Ovary (tissue), 9 donors: ENCODE data around the gene RAP1GDS1. TPM values are rescaled to one million over a fixed set of nuclear protein-coding genes. Genes with fewer than 3 reads are reported as not detected.

Source experiments
- DNase-seq, 5 donors: peaks; one replicate each; pipeline ENCODE4 v3.0.0-alpha.2; 2019 to 2020
- H3K27ac ChIP-seq, 2 donors: fragments of 200-600 bp; one replicate each; pipeline versions ENCODE4 v1.5.1 to v1.8.0; 2019 to 2022
- H3K27me3 ChIP-seq: fragments of 200-600 bp; one replicate; pipeline ENCODE4 v1.8.0; 2022
- H3K36me3 ChIP-seq: fragments of 200-600 bp; sonication (generic); one replicate; pipeline ENCODE4 v1.5.1; 2019
- H3K4me1 ChIP-seq: one replicate; pipeline ENCODE4 v1.8.1; 2013; ENCODE audit warnings: mild to moderate bottlenecking, moderate library complexity; ENCODE audit not compliant: insufficient read depth
- H3K4me3 ChIP-seq: fragments of 200-600 bp; sonication (generic); one replicate; pipeline ENCODE4 v1.5.1; 2017
- H3K9me3 ChIP-seq, 2 donors: fragments of 200-600 bp in 1 of 2; sonication (generic) in 1 of 2; one replicate each; pipeline versions ENCODE4 v1.5.1 to v1.8.1; 2013 to 2019; ENCODE audit warnings: mild to moderate bottlenecking in 1 of 2, moderate library complexity in 1 of 2
- EP300 ChIP-seq: sonication (generic); formaldehyde crosslinking; IDR thresholded peaks from one replicate; pipeline ENCODE4 v1.6.1; 2017; ENCODE audit warnings: antibody characterized with exemption
- POLR2A ChIP-seq: fragments of 450-650 bp; IDR thresholded peaks from one replicate; pipeline ENCODE4 v1.6.1; 2017; ENCODE audit warnings: antibody characterized with exemption, mild to moderate bottlenecking, moderate library complexity
- WGBS, 3 donors: extraction: QIAGEN DNeasy Blood & Tissue Kit in 1 of 3; methylation state at CpG; one replicate each; pipeline versions ENCODE4 v1.1.5 to v1.1.7; 2013 to 2017; 5-methylcytosine and 5-hydroxymethylcytosine counted together
- intact Hi-C, 4 donors: fragments of 100-400 bp; cut with DNase I; formaldehyde crosslinking; loops; one replicate each; pipeline versions ENCODE4 v1.11.0 to v1.15.1; 2022 to 2023
- polyA plus RNA-seq, 2 donors: library from polyadenylated mRNA; stranded (reverse); fragments of 200-250 nt in 1 of 2; fragments of 350-450 nt in 1 of 2; fragmentation: Illumina TruSeq in 1 of 2; extraction: RNeasy Lipid Tissue Mini Kit (QIAGEN cat#74804) in 1 of 2; gene quantifications; one replicate each; pipeline ENCODE4 v1.2.3, GENCODE V29; 2013 to 2014
- total RNA-seq, 7 donors: library from RNA; depleted of rRNA in 2 of 7; stranded (reverse); fragments of >200 nt in 2 of 7; fragmentation: NEBNext Ultra II Directional in 3 of 7; extraction: Animal tissue kit (Norgen Biotek cat#: 25700) in 3 of 7; gene quantifications; one replicate each; pipeline versions ENCODE4 v1.1.0 to v1.2.4, GENCODE V29; 2016 to 2023
- TF ChIP-seq, protein P1 (sequence below), 3 donors: fragments of 450-650 bp in 2 of 3; fragments of 200-600 bp in 1 of 3; IDR thresholded peaks; one replicate each; pipeline versions ENCODE4 v1.5.1 to v1.8.0; 2016 to 2022; ENCODE audit warnings: antibody characterized with exemption in 3 of 3, mild to moderate bottlenecking in 1 of 3
- donor health status: DM: no; HTN: no; CAD: no; lungs with moderate emphysema.
- donor health status: DM: no; HTN: no; CAD: no.
- donor health status: Bipolar disorder and iron deficiency.
- donor health status: DM: yes; HTN: yes; CAD: no.
- donor health status: DM: no; HTN: no; CAD: no.
- donor health status: DM: yes; HTN: yes; CAD: no.

Gene RAP1GDS1
- total and polyA plus RNA-seq, 9 donors = 12.6 to 40.9 (median 24.9) TPM

DNA sequence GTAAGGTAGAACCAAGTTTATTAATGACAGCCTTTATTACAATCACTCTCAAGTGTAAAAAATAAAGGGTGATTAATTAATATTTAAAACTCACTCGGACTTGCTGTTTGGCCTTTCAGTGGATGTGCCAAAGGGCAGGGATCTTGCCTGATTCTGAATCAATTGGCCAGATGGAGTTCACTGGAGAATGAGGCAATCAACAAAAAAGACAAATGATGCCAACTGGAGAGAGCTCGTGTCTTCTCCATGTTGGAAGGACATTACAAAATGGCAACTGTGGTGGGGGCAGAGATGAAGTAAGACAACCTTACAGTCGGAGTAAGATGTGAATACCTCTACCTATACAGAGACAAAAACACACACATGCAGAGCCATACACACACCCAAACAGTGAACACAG lies 209.2 kb downstream of the RAP1GDS1 start:
- intact Hi-C loops = loop anchor here in 1 of 4 donors (10.0 kb wide), 1 partner anchor 94 kb away; no protein-coding TSS in a partner anchor
- Histone ChIP-seq H3K36me3 (no peaks in the 10 kb centered on the region), H3K27ac (peak overlapping the region in 1 of 2 donors; percentile 24), H3K4me3 (no peak overlapping the region), H3K9me3 (no peaks in the 10 kb centered on the region), H3K27me3 (no peaks in the 10 kb centered on the region), H3K4me1 (peaks cover 3% of the 10 kb centered on the region)
- TF ChIP-seq EP300 = no peak
- no peak for TF ChIP-seq POLR2A
- TF ChIP-seq, protein P1, sequence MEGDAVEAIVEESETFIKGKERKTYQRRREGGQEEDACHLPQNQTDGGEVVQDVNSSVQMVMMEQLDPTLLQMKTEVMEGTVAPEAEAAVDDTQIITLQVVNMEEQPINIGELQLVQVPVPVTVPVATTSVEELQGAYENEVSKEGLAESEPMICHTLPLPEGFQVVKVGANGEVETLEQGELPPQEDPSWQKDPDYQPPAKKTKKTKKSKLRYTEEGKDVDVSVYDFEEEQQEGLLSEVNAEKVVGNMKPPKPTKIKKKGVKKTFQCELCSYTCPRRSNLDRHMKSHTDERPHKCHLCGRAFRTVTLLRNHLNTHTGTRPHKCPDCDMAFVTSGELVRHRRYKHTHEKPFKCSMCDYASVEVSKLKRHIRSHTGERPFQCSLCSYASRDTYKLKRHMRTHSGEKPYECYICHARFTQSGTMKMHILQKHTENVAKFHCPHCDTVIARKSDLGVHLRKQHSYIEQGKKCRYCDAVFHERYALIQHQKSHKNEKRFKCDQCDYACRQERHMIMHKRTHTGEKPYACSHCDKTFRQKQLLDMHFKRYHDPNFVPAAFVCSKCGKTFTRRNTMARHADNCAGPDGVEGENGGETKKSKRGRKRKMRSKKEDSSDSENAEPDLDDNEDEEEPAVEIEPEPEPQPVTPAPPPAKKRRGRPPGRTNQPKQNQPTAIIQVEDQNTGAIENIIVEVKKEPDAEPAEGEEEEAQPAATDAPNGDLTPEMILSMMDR (IDR thresholded peaks at IDR 0.05) = no peak
- no peak for DNase-seq
- WGBS, 3 donors = 76 to 83% (median 83%) methylated on average over 3 of the region's 3 CpGs

DNA sequence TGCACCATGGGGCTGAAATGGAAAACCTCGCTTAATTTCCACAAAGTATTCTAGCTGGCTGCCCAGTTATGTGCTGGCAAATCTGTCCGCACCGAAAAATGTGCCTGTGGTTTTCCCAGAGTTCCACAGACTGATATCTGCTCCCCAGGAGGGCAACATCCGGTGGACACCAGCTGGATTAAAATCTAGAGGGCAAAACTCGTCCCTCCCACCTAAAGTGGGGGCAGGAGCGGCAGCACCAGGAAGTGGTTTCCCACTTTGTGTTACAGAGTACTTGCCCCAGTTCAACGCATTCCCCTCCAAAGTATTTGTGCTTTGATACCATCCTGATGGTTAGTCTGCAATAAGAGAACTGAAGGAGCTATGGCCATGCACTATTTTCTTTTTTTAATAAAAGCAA lies 209.6 kb downstream of the RAP1GDS1 start:
- Histone ChIP-seq H3K9me3 (no peaks in the 10 kb centered on the region), H3K27me3 (no peaks in the 10 kb centered on the region), H3K4me3 (no peak overlapping the region), H3K36me3 (no peaks in the 10 kb centered on the region), H3K27ac (peak overlapping the region in 1 of 2 donors; percentile 24), H3K4me1 (peaks cover 3% of the 10 kb centered on the region)
- no peak for TF ChIP-seq POLR2A
- TF ChIP-seq EP300 = no peak
- TF ChIP-seq, protein P1 (IDR thresholded peaks at IDR 0.05) = no peak
- WGBS, 3 donors = 73 to 82% (median 82%) methylated on average over 7 of the region's 7 CpGs
- intact Hi-C loops = loop anchor here in 1 of 4 donors (10.0 kb wide), 1 partner anchor 94 kb away; no protein-coding TSS in a partner anchor
- no peak for DNase-seq

DNA sequence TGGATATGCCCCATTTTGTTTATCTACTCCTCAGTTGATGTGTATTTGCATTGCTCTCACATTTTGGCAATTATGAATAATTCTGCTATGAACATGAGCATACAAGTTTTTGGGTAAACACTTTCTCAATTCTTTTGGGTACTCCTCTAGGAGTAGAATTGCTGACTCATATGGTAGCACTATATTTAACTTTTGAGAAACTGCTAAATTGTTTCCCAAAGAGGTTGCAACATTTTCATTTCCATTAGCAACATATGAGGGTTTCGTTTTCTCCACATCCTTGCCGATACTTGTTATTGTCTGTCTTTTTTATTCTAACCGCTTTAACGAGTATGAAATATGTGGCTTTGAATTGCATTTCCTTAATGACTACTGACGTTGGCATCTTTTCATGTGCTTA lies 211.9 kb downstream of the RAP1GDS1 start:
- no peaks in the 10 kb centered on the region for H3K9me3 ChIP-seq
- 92 to 93% (median 93%) methylated on average over 5 of the region's 5 CpGs for WGBS, 3 donors
- TF ChIP-seq EP300 (no peak), POLR2A (no peak)
- TF ChIP-seq, protein P1 (IDR thresholded peaks at IDR 0.05) = no peak
- H3K27me3 ChIP-seq = no peaks in the 10 kb centered on the region
- no peak overlapping the region for H3K4me3 ChIP-seq
- H3K4me1 ChIP-seq = peaks cover under 1% of the 10 kb centered on the region
- DNase-seq = no peak
- intact Hi-C loops = loop anchor here in 1 of 4 donors (10.0 kb wide), 1 partner anchor 92 kb away; no protein-coding TSS in a partner anchor
- no peaks in the 10 kb centered on the region for H3K36me3 ChIP-seq
- H3K27ac ChIP-seq = no peak overlapping the region

DNA sequence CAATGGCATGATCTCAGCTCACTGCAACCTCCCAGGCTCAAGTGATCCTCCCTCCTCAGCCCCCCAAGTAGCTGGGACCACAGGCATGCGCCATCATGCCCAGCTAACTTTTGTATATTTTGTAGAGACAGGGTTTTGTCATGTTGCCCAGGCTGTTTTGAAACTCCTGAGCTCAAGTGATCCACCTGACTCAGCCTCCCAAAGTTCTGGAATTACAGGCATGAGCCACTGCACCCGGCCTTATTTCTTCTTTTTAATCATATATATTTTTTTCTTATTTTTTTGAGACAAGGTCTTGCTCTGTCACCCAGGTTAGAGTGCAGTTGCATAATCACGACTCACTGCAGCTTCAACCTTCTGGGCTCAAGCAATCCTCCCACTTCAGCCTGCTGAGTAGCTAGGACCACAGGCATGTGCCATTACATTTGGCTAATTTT lies 213.2 kb downstream of the RAP1GDS1 start:
- no peaks in the 10 kb centered on the region for H3K4me1 ChIP-seq
- H3K9me3 ChIP-seq = no peaks in the 10 kb centered on the region
- DNase-seq = no peak
- no peak overlapping the region for H3K27ac ChIP-seq
- H3K4me3 ChIP-seq = no peak overlapping the region
- no peaks in the 10 kb centered on the region for H3K36me3 ChIP-seq
- TF ChIP-seq POLR2A (no peak), EP300 (no peak)
- TF ChIP-seq, protein P1 (IDR thresholded peaks at IDR 0.05) = no peak
- 67 to 85% (median 82%) methylated on average over 3 of the region's 3 CpGs for WGBS, 3 donors
- intact Hi-C loops = loop anchor here in 1 of 4 donors (10.0 kb wide), 1 partner anchor 90 kb away; no protein-coding TSS in a partner anchor
- no peaks in the 10 kb centered on the region for H3K27me3 ChIP-seq
